Sigmoid colon (tissue), 4 donors: ENCODE results near the gene TOLLIP.

Source experiments
- CTCF ChIP-seq, 4 experiments: fragments of 450-650 bp in 3 of 4; fragments of 200-600 bp in 1 of 4; IDR thresholded peaks; one replicate each; pipeline ENCODE4 v1.5.1; 2016 to 2019; ENCODE audit warnings: antibody characterized with exemption in 4 of 4, mild to moderate bottlenecking in 3 of 4, moderate library complexity in 2 of 4
- POLR2A ChIP-seq, 2 donors: fragments of 450-650 bp; IDR thresholded peaks; one replicate each; pipeline ENCODE4 v1.6.1; 2016; ENCODE audit warnings: antibody characterized with exemption in 2 of 2, mild to moderate bottlenecking in 2 of 2, moderate library complexity in 2 of 2
- POLR2AphosphoS5 ChIP-seq, 4 donors: sonication (generic); formaldehyde crosslinking; IDR thresholded peaks; one replicate each; pipeline ENCODE4 v1.6.1; 2017; ENCODE audit warnings: antibody characterized with exemption in 4 of 4

- TF ChIP-seq POLR2A (IDR thresholded peaks at IDR 0.05) (no peak), CTCF (IDR thresholded peaks at IDR 0.05) (no peak), POLR2AphosphoS5 (IDR thresholded peaks at IDR 0.05) (no peak)
Observed at GRCh38 chr11:1267441-1268100, 41.9 kb downstream of the TOLLIP start.
